ENCODE measurements around the gene TFAP2E.

TFAP2E gene

GRCh38 chr1:35573198-35574124, at the start of gene TFAP2E:
Gene TFAP2E (plus strand): TSS chr1:35573314. CDS start chr1:35573578, 264 bp downstream.
- DNase-seq (ENCODE audit: low spot score): peak; percentile 41

GRCh38 chr1:35524106-35524505, 49.0 kb upstream of the TFAP2E start:
- DNase-seq (ENCODE audit: low spot score): no peak

- no peak for DNase-seq (ENCODE audit: low spot score)
Observed at GRCh38 chr1:35530168-35530567, 42.9 kb upstream of the TFAP2E start.

GRCh38 chr1:35530946-35531345, 42.2 kb upstream of the TFAP2E start:
- no peak for DNase-seq (ENCODE audit: low spot score)

- no peak for DNase-seq (ENCODE audit: low spot score)
Observed at GRCh38 chr1:35531368-35531767, 41.7 kb upstream of the TFAP2E start.

- no peak for DNase-seq (ENCODE audit: low spot score)
Observed at GRCh38 chr1:35532497-35533223, 40.5 kb upstream of the TFAP2E start.

- no peak for DNase-seq (ENCODE audit: low spot score)
Observed at GRCh38 chr1:35533586-35533985, 39.5 kb upstream of the TFAP2E start.

- no peak for DNase-seq (ENCODE audit: low spot score)
Observed at GRCh38 chr1:35535243-35535642, 37.9 kb upstream of the TFAP2E start.

- DNase-seq (ENCODE audit: low spot score): no peak
Observed at GRCh38 chr1:35536556-35537162, 36.5 kb upstream of the TFAP2E start.

- no peak for DNase-seq (ENCODE audit: low spot score)
Observed at GRCh38 chr1:35537806-35538205, 35.3 kb upstream of the TFAP2E start.

- DNase-seq (ENCODE audit: low spot score): no peak
Observed at GRCh38 chr1:35539073-35539823, 33.9 kb upstream of the TFAP2E start.

- no peak for DNase-seq (ENCODE audit: low spot score)
Observed at GRCh38 chr1:35539824-35540261, 33.3 kb upstream of the TFAP2E start.

- peak; percentile 45 for DNase-seq (ENCODE audit: low spot score)
Observed at GRCh38 chr1:35544976-35545375, 28.1 kb upstream of the TFAP2E start.

- DNase-seq (ENCODE audit: low spot score): no peak
Observed at GRCh38 chr1:35546614-35547013, 26.5 kb upstream of the TFAP2E start.

GRCh38 chr1:35553851-35554250, 19.3 kb upstream of the TFAP2E start:
- DNase-seq (ENCODE audit: low spot score): no peak

- no peak for DNase-seq (ENCODE audit: low spot score)
Observed at GRCh38 chr1:35554266-35555211, 18.6 kb upstream of the TFAP2E start.

GRCh38 chr1:35555212-35555584, 17.9 kb upstream of the TFAP2E start:
- no peak for DNase-seq (ENCODE audit: low spot score)

- no peak for DNase-seq (ENCODE audit: low spot score)
Observed at GRCh38 chr1:35555601-35556477, 17.3 kb upstream of the TFAP2E start.

- DNase-seq (ENCODE audit: low spot score): no peak
Observed at GRCh38 chr1:35556484-35557117, 16.5 kb upstream of the TFAP2E start.

Measured in COLO829 (cell line).